Neuronal stem cell (in vitro differentiated cells): ENCODE data around the gene RTF1.

ENCODE experiments used
- DNase-seq: peaks from one replicate; pipeline ENCODE4 v3.0.0-alpha.2; 2013; ENCODE audit warnings: low spot score
- H2AFZ ChIP-seq: one replicate; pipeline ENCODE4 v1.6.1; 2013; ENCODE audit warnings: mild to moderate bottlenecking, low read length, inconsistent platforms
- H2AK5ac ChIP-seq: 2 replicates; pipeline ENCODE4 v1.6.1; 2013; ENCODE audit warnings: low read depth, mild to moderate bottlenecking, inconsistent platforms, low read length, moderate library complexity, mixed read lengths
- H2BK120ac ChIP-seq: 2 replicates; pipeline ENCODE4 v1.6.1; 2013; ENCODE audit warnings: low read depth, mild to moderate bottlenecking, inconsistent platforms, low read length, moderate library complexity, mixed read lengths
- H2BK12ac ChIP-seq: one replicate; pipeline ENCODE4 v1.6.1; 2013; ENCODE audit warnings: low read length, inconsistent platforms
- H2BK15ac ChIP-seq: 2 replicates; pipeline ENCODE4 v1.6.1; 2013; ENCODE audit warnings: mild to moderate bottlenecking, low read length, inconsistent platforms, mixed read lengths
- H2BK5ac ChIP-seq: one replicate; pipeline ENCODE4 v1.6.1; 2013; ENCODE audit warnings: inconsistent platforms, mild to moderate bottlenecking, low read length, moderate library complexity
- H3K14ac ChIP-seq: one replicate; pipeline ENCODE4 v1.6.1; 2013; ENCODE audit warnings: low read length, inconsistent platforms
- H3K18ac ChIP-seq: 2 replicates; pipeline ENCODE4 v1.6.1; 2013; ENCODE audit warnings: low read length, inconsistent platforms
- H3K23ac ChIP-seq: 2 replicates; pipeline ENCODE4 v1.6.1; 2013; ENCODE audit warnings: low read depth, mild to moderate bottlenecking, mixed read lengths, low read length, inconsistent platforms; ENCODE audit not compliant: poor library complexity
- H3K27ac ChIP-seq: replicated peaks from 3 replicates; pipeline ENCODE4 v1.5.1; 2013; ENCODE audit warnings: low read length, inconsistent platforms
- H3K27me3 ChIP-seq, 3 experiments: 2 replicates each; pipeline ENCODE4 v1.6.1; 2013; ENCODE audit warnings: low read length in 3 of 3, mild to moderate bottlenecking in 2 of 3, inconsistent platforms in 1 of 3, low read depth in 1 of 3, mixed read lengths in 1 of 3, moderate library complexity in 1 of 3; ENCODE audit not compliant: control insufficient read depth in 3 of 3, insufficient read depth in 3 of 3
- H3K36me3 ChIP-seq, 2 donors: replicated peaks in 1 of 2; 2 replicates each; pipeline ENCODE4 v1.6.1; 2013; ENCODE audit warnings: low read length in 2 of 2; ENCODE audit not compliant: control insufficient read depth in 2 of 2, insufficient read depth in 2 of 2
- H3K4ac ChIP-seq: 2 replicates; pipeline ENCODE4 v1.6.1; 2013; ENCODE audit warnings: inconsistent platforms, mild to moderate bottlenecking, low read length, moderate library complexity
- H3K4me1 ChIP-seq, 2 donors: 1 replicate in 1 of 2; 2 replicates in 1 of 2; pipeline ENCODE4 v1.6.1; 2013; ENCODE audit warnings: low read length in 2 of 2, low read depth in 1 of 2; ENCODE audit not compliant: control insufficient read depth in 2 of 2, insufficient read depth in 1 of 2
- H3K4me2 ChIP-seq: one replicate; pipeline ENCODE4 v1.6.1; 2013; ENCODE audit warnings: mild to moderate bottlenecking, low read length, inconsistent platforms; ENCODE audit not compliant: insufficient read depth, poor library complexity, severe bottlenecking
- H3K4me3 ChIP-seq, 2 donors: 2 replicates each; pipeline ENCODE4 v1.5.1; 2013; ENCODE audit warnings: low read length in 2 of 2, mild to moderate bottlenecking in 2 of 2, inconsistent platforms in 1 of 2, moderate library complexity in 1 of 2
- H3K79me1 ChIP-seq: one replicate; pipeline ENCODE4 v1.6.1; 2013; ENCODE audit warnings: low read depth, mild to moderate bottlenecking, inconsistent platforms, low read length, moderate library complexity
- H3K9ac ChIP-seq: one replicate; pipeline ENCODE4 v1.6.1; 2013; ENCODE audit warnings: mild to moderate bottlenecking, low read depth, low read length, inconsistent platforms; ENCODE audit not compliant: poor library complexity
- H3K9me3 ChIP-seq, 2 donors: replicated peaks in 1 of 2; 2 replicates each; pipeline versions ENCODE3 to v1.6.1; 2013; ENCODE audit warnings: low read length in 2 of 2, mild to moderate bottlenecking in 2 of 2, inconsistent platforms in 1 of 2, low read depth in 1 of 2, mixed read lengths in 1 of 2, moderate library complexity in 1 of 2; ENCODE audit not compliant: control insufficient read depth in 2 of 2, insufficient read depth in 1 of 2
- H4K8ac ChIP-seq: one replicate; pipeline ENCODE4 v1.6.1; 2013; ENCODE audit warnings: low read depth, mild to moderate bottlenecking, inconsistent platforms, low read length, moderate library complexity
- H4K91ac ChIP-seq: one replicate; pipeline ENCODE4 v1.6.1; 2013; ENCODE audit warnings: low read length, low read depth, mild to moderate bottlenecking, inconsistent platforms; ENCODE audit not compliant: poor library complexity
- WGBS, 2 donors: extraction: QIAGEN DNeasy Blood & Tissue Kit; methylation state at CpG; one replicate each; pipeline ENCODE4 v1.1.7; 2013; ENCODE audit warnings: missing lambda C conversion rate in 2 of 2, mixed read lengths in 1 of 2; ENCODE audit not compliant: insufficient read length in 2 of 2, insufficient replicate concordance in 1 of 2; ENCODE audit errors: extremely low coverage in 2 of 2; 5-methylcytosine and 5-hydroxymethylcytosine counted together

The RTF1 gene

GRCh38 chr15:41411441-41411840 is 5.5 kb upstream of the RTF1 start:
- H3K23ac ChIP-seq: no peak overlapping the region
- no peak overlapping the region for H3K14ac ChIP-seq
- no peak overlapping the region for H2AFZ ChIP-seq
- H3K4me3 ChIP-seq: no peak overlapping the region
- no peak overlapping the region for H2AK5ac ChIP-seq
- no CpG with 5 or more reads among the region's 3 CpGs for WGBS, 2 donors
- H3K27me3 ChIP-seq: no peaks in the 10 kb centered on the region
- H2BK120ac ChIP-seq: no peak overlapping the region
- no peaks in the 10 kb centered on the region for H3K79me1 ChIP-seq
- H2BK5ac ChIP-seq: no peak overlapping the region
- no peak overlapping the region for H3K18ac ChIP-seq
- H2BK12ac ChIP-seq: no peak overlapping the region
- H3K4me1 ChIP-seq: no peaks in the 10 kb centered on the region
- DNase-seq: no peak
- H2BK15ac ChIP-seq: no peak overlapping the region
- H4K91ac ChIP-seq: no peak overlapping the region
- no peak overlapping the region for H4K8ac ChIP-seq
- H3K9me3 ChIP-seq: no peaks in the 10 kb centered on the region
- H3K4ac ChIP-seq: no peak overlapping the region
- no peak overlapping the region for H3K4me2 ChIP-seq
- no peak overlapping the region for H3K9ac ChIP-seq
- H3K27ac ChIP-seq: no peak overlapping the region
- H3K36me3 ChIP-seq: no peaks in the 10 kb centered on the region

GRCh38 chr15:41416128-41416741 is 660 bp upstream of the RTF1 start:
- Histone ChIP-seq H2BK15ac (no peak overlapping the region), H3K27ac (no peak overlapping the region)
- no CpG with 5 or more reads among the region's 20 CpGs for WGBS, 2 donors

GRCh38 chr15:41417418-41418195 is 712 bp downstream of the RTF1 start:
- Histone ChIP-seq H2BK120ac (peak overlapping the region; percentile 87), H3K4me1 (no peaks in the 10 kb centered on the region), H3K27me3 (no peaks in the 10 kb centered on the region), H2BK15ac (no peak overlapping the region), H2AFZ (peak overlapping the region; percentile 99), H3K18ac (peak overlapping the region; percentile 98), H4K91ac (peak overlapping the region; percentile 30), H3K4me2 (peak overlapping the region; percentile 62), H3K4me3 (peak overlapping the region; percentile 59 to 99), H2BK12ac (peak overlapping the region; percentile 41), H3K27ac (peak overlapping the region; percentile 61), H3K9ac (peak overlapping the region; percentile 98), H3K4ac (no peak overlapping the region), H3K79me1 (peaks cover 6% of the 10 kb centered on the region), H3K9me3 (no peaks in the 10 kb centered on the region), H3K14ac (peak overlapping the region; percentile 95), H3K36me3 (peaks cover 0 to 6% of the 10 kb centered on the region in 2 donors), H2BK5ac (peak overlapping the region; percentile 99), H4K8ac (peak overlapping the region; percentile 3), H2AK5ac (peak overlapping the region; percentile 81), H3K23ac (peak overlapping the region; percentile 97)
- no CpG with 5 or more reads among the region's 37 CpGs for WGBS, 2 donors
- peak; percentile 14 for DNase-seq

More at GRCh38 chr15:41416128-41416741, 660 bp upstream of the RTF1 start:
- Histone ChIP-seq H2BK12ac (no peak overlapping the region), H3K36me3 (peaks cover 0 to 6% of the 10 kb centered on the region in 2 donors), H3K18ac (peak overlapping the region; percentile 81), H3K14ac (no peak overlapping the region), H4K8ac (no peak overlapping the region), H2BK120ac (no peak overlapping the region), H3K4me3 (peak overlapping the region; percentile 59 to 93), H3K9me3 (no peaks in the 10 kb centered on the region), H3K9ac (peak overlapping the region; percentile 0), H2BK5ac (no peak overlapping the region), H3K4ac (no peak overlapping the region), H3K27me3 (no peaks in the 10 kb centered on the region), H3K4me2 (peak overlapping the region; percentile 69), H3K79me1 (peaks cover 6% of the 10 kb centered on the region), H3K4me1 (no peaks in the 10 kb centered on the region), H2AK5ac (no peak overlapping the region), H4K91ac (no peak overlapping the region), H2AFZ (peak overlapping the region; percentile 99), H3K23ac (no peak overlapping the region)
- DNase-seq: no peak

DNA sequence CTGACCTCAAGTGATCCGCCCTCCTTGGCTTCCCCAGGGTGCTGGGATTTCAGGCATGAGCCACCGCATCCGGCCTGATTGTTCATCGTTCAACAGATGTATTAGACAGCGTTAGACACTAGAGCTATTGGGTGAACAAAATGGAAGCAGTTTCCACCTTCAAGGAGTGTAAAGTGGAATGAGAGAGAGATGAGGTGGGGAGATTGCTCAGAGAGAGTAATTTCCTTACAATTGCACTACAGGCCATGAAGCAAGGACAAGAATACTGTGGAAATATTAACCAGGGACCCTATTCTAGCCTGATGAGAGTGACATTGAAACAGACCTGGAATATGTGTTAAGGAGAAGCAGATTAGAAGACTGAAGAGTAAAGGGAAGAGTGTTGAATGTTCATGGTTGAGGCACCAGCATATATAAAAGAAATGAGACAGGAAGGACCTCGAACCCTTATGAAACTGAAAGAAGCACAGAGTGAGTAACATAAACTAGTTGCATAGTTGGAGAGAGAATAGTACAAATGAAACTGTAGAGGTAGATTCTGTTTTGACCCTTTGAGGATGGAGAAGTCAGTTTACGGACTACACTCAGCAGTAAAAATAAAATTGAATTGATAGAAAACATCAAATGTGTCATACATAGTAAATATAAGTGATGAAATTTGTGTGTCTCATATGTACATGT is 7.2 kb downstream of the RTF1 start:
- no peak overlapping the region for H3K18ac ChIP-seq
- no CpG with 5 or more reads among the region's 7 CpGs for WGBS, 2 donors
- no peak for DNase-seq
- no peak overlapping the region for H3K4ac ChIP-seq
- no peaks in the 10 kb centered on the region for H3K9me3 ChIP-seq
- H3K27ac ChIP-seq: no peak overlapping the region
- no peak overlapping the region for H3K14ac ChIP-seq
- no peak overlapping the region for H3K4me3 ChIP-seq
- H4K91ac ChIP-seq: no peak overlapping the region
- H3K4me2 ChIP-seq: no peak overlapping the region
- no peak overlapping the region for H2BK120ac ChIP-seq
- no peaks in the 10 kb centered on the region for H3K27me3 ChIP-seq
- H2BK12ac ChIP-seq: no peak overlapping the region
- H2AFZ ChIP-seq: no peak overlapping the region
- peaks cover 0 to 32% of the 10 kb centered on the region in 2 donors for H3K36me3 ChIP-seq
- H2AK5ac ChIP-seq: no peak overlapping the region
- no peak overlapping the region for H3K23ac ChIP-seq
- peaks cover 2% of the 10 kb centered on the region for H3K79me1 ChIP-seq
- no peak overlapping the region for H2BK5ac ChIP-seq
- H3K4me1 ChIP-seq: no peaks in the 10 kb centered on the region
- H4K8ac ChIP-seq: no peak overlapping the region
- no peak overlapping the region for H2BK15ac ChIP-seq
- H3K9ac ChIP-seq: no peak overlapping the region
